Measurements from ENCODE around the gene RNF138.

DNA sequence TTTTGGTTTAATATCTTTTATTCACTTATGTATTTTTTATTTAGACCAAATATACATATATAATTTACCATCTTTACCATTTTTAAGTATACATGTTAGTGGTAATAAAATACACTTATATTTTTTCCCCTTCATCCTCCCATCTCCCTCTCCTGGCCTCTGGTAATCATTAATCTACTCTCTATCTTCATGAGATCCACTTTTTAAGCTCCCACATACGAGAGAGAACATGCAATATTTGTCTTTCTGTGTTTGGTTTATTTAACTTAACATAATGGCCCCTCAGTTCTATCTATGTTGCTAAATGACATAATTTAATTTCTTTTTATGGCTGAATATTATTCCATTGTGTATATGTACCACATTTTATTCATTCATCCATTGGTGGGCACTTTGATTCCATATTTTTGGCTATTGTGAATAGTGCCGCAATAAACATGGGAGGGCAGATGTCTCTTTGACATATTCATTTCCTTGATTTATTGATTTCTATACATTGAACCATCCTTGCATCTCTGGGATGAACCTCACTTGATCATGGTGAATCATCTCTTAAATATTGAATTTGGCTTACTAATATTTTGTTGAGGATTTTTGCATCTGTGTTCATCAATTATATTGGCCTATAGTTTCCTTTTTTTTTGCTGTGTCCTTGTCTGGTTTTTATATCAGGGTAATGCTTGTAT, 56.7 kb downstream of the RNF138 start:
- TF ChIP-seq, protein P1, sequence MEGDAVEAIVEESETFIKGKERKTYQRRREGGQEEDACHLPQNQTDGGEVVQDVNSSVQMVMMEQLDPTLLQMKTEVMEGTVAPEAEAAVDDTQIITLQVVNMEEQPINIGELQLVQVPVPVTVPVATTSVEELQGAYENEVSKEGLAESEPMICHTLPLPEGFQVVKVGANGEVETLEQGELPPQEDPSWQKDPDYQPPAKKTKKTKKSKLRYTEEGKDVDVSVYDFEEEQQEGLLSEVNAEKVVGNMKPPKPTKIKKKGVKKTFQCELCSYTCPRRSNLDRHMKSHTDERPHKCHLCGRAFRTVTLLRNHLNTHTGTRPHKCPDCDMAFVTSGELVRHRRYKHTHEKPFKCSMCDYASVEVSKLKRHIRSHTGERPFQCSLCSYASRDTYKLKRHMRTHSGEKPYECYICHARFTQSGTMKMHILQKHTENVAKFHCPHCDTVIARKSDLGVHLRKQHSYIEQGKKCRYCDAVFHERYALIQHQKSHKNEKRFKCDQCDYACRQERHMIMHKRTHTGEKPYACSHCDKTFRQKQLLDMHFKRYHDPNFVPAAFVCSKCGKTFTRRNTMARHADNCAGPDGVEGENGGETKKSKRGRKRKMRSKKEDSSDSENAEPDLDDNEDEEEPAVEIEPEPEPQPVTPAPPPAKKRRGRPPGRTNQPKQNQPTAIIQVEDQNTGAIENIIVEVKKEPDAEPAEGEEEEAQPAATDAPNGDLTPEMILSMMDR (conservative IDR thresholded peaks at IDR 0.05 in 1 of 2, IDR thresholded peaks at IDR 0.05 in 1 of 2; ENCODE audit: low read depth in 1 of 2, low read length in 2 of 2): no peak
- no peak for TF ChIP-seq EZH2 (IDR thresholded peaks at IDR 0.05; ENCODE audit: low read length, missing control alignments)

All from fibroblast of lung (primary cell).